Hematopoietic multipotent progenitor cell treated with erythropoietin and hydrocortisone succinate and interleukin-3 and kit ligand, for 4 days (in vitro differentiated cells): Measurements from ENCODE around the gene CGB5.
"Not testable (repeated sequence)": the region's sequence is repeated elsewhere in the genome, so short reads cannot be mapped to it uniquely, and the experiment has no call there.

Experiments used
- DNase-seq: peaks from one replicate; pipeline ENCODE4 v3.0.0-alpha.2; 2015

The CGB5 gene

GRCh38 chr19:49022116-49022515 lies 21.5 kb upstream of the CGB5 start:
- DNase-seq: no peak

- not testable (repeated sequence) for DNase-seq
Observed at GRCh38 chr19:49024233-49024632, 19.4 kb upstream of the CGB5 start, which contains the start of gene CGB3. Gene CGB3, minus strand, starts transcription at chr19:49024333. Its CDS starts 362 bp downstream, at chr19:49023971.

GRCh38 chr19:49025088-49025487 lies 18.6 kb upstream of the CGB5 start:
- DNase-seq: not testable (repeated sequence)

GRCh38 chr19:49025599-49025998 lies 18.0 kb upstream of the CGB5 start:
- not testable (repeated sequence) for DNase-seq

GRCh38 chr19:49028686-49029085 lies 15.0 kb upstream of the CGB5 start:
- not testable (repeated sequence) for DNase-seq

- not testable (repeated sequence) for DNase-seq
Observed at GRCh38 chr19:49029749-49030148, 13.9 kb upstream of the CGB5 start.

- DNase-seq: not testable (repeated sequence)
Observed at GRCh38 chr19:49030323-49030722, 13.3 kb upstream of the CGB5 start.

- peak; percentile 83 for DNase-seq
Observed at GRCh38 chr19:49031642-49032301, 11.9 kb upstream of the CGB5 start, which contains the start of gene CGB2. Gene CGB2, plus strand, starts transcription at chr19:49031890. Its CDS starts 206 bp downstream, at chr19:49032096.

- peak; percentile 68 for DNase-seq
Observed at GRCh38 chr19:49036815-49037214, 6.8 kb upstream of the CGB5 start, which contains the start of gene CGB1. Gene CGB1, minus strand, starts transcription at chr19:49036895. Its CDS starts 184 bp downstream, at chr19:49036711.

GRCh38 chr19:49038111-49038510 lies 5.5 kb upstream of the CGB5 start:
- DNase-seq: not testable (repeated sequence)

- not testable (repeated sequence) for DNase-seq
Observed at GRCh38 chr19:49038557-49039276, 4.9 kb upstream of the CGB5 start.

GRCh38 chr19:49039736-49040135 lies 3.9 kb upstream of the CGB5 start:
- not testable (repeated sequence) for DNase-seq

GRCh38 chr19:49042177-49042576 lies 1.5 kb upstream of the CGB5 start:
- DNase-seq: no peak

GRCh38 chr19:49042666-49043065 lies 982 bp upstream of the CGB5 start:
- DNase-seq: not testable (repeated sequence)

- not testable (repeated sequence) for DNase-seq
Observed at GRCh38 chr19:49049011-49049410, 5.4 kb downstream of the CGB5 start, which contains the start of gene CGB8. Gene CGB8, minus strand, starts transcription at chr19:49049111. Its CDS starts 372 bp downstream, at chr19:49048739.

GRCh38 chr19:49049834-49050233 lies 6.2 kb downstream of the CGB5 start:
- not testable (repeated sequence) for DNase-seq

- DNase-seq: not testable (repeated sequence)
Observed at GRCh38 chr19:49050376-49051033, 6.9 kb downstream of the CGB5 start.

GRCh38 chr19:49056101-49056901 lies 12.7 kb downstream of the CGB5 start:
- DNase-seq: peak; percentile 61

- DNase-seq: not testable (repeated sequence)
Observed at GRCh38 chr19:49056902-49057596, 13.4 kb downstream of the CGB5 start.

- no peak for DNase-seq
Observed at GRCh38 chr19:49057636-49058234, 14.1 kb downstream of the CGB5 start, which contains the start of gene CGB7. Gene CGB7, minus strand, starts transcription at chr19:49057749. Its CDS starts 2,374 bp downstream, at chr19:49055375.

- no peak for DNase-seq
Observed at GRCh38 chr19:49058562-49058961, 14.9 kb downstream of the CGB5 start.
